Right atrium auricular region (tissue), 2 donors: ENCODE results near the gene OSGIN1. TPM values are rescaled to one million over a fixed set of nuclear protein-coding genes. Genes with fewer than 3 reads are reported as not detected.

ENCODE experiments used
- DNase-seq: peaks from one replicate; pipeline ENCODE4 v3.0.0-alpha.2; 2019; ENCODE audit warnings: low spot score
- H3K27ac ChIP-seq, 2 donors: fragments of 200-600 bp; sonication (generic); 1 replicate in 1 of 2; 2 replicates in 1 of 2; pipeline ENCODE4 v1.5.1; 2016 to 2019
- H3K27me3 ChIP-seq, 2 donors: fragments of 200-600 bp; sonication (generic); one replicate each; pipeline versions ENCODE4 v1.5.1 to v1.6.0; 2017 to 2019
- H3K36me3 ChIP-seq: fragments of 200-600 bp; sonication (generic); one replicate; pipeline ENCODE4 v1.5.1; 2016
- H3K4me1 ChIP-seq, 2 donors: fragments of 200-600 bp; sonication (generic); one replicate each; pipeline versions ENCODE4 v1.5.1 to v1.6.0; 2017 to 2019
- H3K4me3 ChIP-seq, 2 donors: fragments of 200-600 bp; sonication (generic); 1 replicate in 1 of 2; 2 replicates in 1 of 2; pipeline ENCODE4 v1.5.1; 2017 to 2019; ENCODE audit warnings: mild to moderate bottlenecking in 1 of 2, moderate library complexity in 1 of 2
- H3K9me3 ChIP-seq, 2 donors: fragments of 200-600 bp; sonication (generic); one replicate each; pipeline ENCODE4 v1.5.1; 2019
- total RNA-seq, 2 donors: library from RNA; depleted of rRNA; stranded (reverse); fragments of >200 nt; gene quantifications; one replicate each; pipeline ENCODE4 v1.1.0, GENCODE V29; 2016
- TF ChIP-seq, protein P1 (sequence below), 2 donors: fragments of 200-600 bp; sonication (generic); IDR thresholded peaks; one replicate each; pipeline ENCODE4 v1.5.1; 2019; ENCODE audit warnings: antibody characterized with exemption in 2 of 2

Gene OSGIN1
- total RNA-seq, 2 donors from 2014 or later: 6.0 to 6.5 TPM

- TF ChIP-seq, protein P1, sequence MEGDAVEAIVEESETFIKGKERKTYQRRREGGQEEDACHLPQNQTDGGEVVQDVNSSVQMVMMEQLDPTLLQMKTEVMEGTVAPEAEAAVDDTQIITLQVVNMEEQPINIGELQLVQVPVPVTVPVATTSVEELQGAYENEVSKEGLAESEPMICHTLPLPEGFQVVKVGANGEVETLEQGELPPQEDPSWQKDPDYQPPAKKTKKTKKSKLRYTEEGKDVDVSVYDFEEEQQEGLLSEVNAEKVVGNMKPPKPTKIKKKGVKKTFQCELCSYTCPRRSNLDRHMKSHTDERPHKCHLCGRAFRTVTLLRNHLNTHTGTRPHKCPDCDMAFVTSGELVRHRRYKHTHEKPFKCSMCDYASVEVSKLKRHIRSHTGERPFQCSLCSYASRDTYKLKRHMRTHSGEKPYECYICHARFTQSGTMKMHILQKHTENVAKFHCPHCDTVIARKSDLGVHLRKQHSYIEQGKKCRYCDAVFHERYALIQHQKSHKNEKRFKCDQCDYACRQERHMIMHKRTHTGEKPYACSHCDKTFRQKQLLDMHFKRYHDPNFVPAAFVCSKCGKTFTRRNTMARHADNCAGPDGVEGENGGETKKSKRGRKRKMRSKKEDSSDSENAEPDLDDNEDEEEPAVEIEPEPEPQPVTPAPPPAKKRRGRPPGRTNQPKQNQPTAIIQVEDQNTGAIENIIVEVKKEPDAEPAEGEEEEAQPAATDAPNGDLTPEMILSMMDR (IDR thresholded peaks at IDR 0.05): no peak
- H3K27ac ChIP-seq: no peak overlapping the region
- no peaks in the 10 kb centered on the region for H3K9me3 ChIP-seq
- no peaks in the 10 kb centered on the region for H3K36me3 ChIP-seq
- H3K4me1 ChIP-seq: no peaks in the 10 kb centered on the region
- no peak overlapping the region for H3K4me3 ChIP-seq
- H3K27me3 ChIP-seq: no peaks in the 10 kb centered on the region
- DNase-seq: no peak
These were observed 11.0 kb upstream of the OSGIN1 start for GRCh38 chr16:83942074-83942473.

GRCh38 chr16:83942815-83943515 is 10.1 kb upstream of the OSGIN1 start:
- Histone ChIP-seq H3K36me3 (no peaks in the 10 kb centered on the region), H3K27ac (no peak overlapping the region), H3K9me3 (no peaks in the 10 kb centered on the region), H3K27me3 (no peaks in the 10 kb centered on the region), H3K4me3 (no peak overlapping the region), H3K4me1 (no peaks in the 10 kb centered on the region)
- no peak for DNase-seq
- TF ChIP-seq, protein P1 (IDR thresholded peaks at IDR 0.05): no peak

DNA sequence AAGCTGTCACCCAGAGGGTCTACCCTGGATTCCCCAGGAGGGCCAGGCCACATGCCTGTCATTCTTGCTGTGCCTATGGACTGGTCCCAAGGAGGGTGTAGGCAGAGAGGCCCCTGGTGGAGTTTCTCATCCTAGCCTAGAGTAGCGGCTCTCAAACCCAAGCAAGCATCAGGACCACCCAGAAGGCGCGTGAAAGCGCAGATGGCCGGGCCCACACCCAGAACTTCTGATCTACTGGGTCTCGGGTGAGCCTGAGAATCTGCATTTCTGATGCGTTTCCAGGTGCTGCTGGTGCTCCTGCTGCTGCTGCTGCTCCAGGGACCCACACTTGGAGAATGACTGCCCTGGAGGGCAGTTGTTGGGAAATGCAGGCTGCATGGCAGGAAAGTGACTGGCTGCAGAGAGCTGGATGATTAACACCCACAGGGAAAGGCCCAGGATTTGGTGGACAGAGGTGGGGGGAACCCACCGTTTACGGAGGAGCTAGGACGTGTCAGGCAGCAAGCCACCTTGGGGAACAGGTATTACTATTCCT is 9.5 kb upstream of the OSGIN1 start:
- H3K27me3 ChIP-seq: no peaks in the 10 kb centered on the region
- no peak for DNase-seq
- H3K4me1 ChIP-seq: no peaks in the 10 kb centered on the region
- H3K4me3 ChIP-seq: no peak overlapping the region
- TF ChIP-seq, protein P1 (IDR thresholded peaks at IDR 0.05): no peak
- H3K27ac ChIP-seq: no peak overlapping the region
- no peaks in the 10 kb centered on the region for H3K36me3 ChIP-seq
- H3K9me3 ChIP-seq: no peaks in the 10 kb centered on the region

DNA sequence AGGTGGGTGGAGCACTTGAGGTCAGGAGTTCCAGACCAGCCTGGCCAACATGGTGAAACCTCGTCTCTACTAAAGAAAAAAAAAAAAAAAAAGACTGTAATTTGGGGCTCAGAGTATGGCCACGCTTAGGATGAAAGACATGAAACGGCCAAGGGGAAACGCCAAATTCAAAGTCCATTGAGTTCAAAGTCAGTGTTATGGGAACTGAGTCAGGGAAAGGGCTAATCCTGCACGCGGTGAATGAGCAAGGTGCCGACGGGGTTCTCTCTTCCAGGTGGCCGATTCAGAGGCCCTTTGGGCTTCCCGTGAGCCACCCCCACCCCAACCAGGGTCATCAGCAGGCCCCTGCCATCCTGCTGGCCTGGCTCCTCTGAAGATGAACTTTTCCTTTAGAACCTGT is 7.5 kb upstream of the OSGIN1 start:
- Histone ChIP-seq H3K4me1 (no peaks in the 10 kb centered on the region), H3K36me3 (no peaks in the 10 kb centered on the region), H3K27me3 (no peaks in the 10 kb centered on the region), H3K4me3 (no peak overlapping the region), H3K27ac (no peak overlapping the region), H3K9me3 (no peaks in the 10 kb centered on the region)
- no peak for DNase-seq
- TF ChIP-seq, protein P1 (IDR thresholded peaks at IDR 0.05): no peak

- H3K9me3 ChIP-seq: no peaks in the 10 kb centered on the region
- TF ChIP-seq, protein P1 (IDR thresholded peaks at IDR 0.05): no peak
- H3K27ac ChIP-seq: no peak overlapping the region
- no peak overlapping the region for H3K4me3 ChIP-seq
- DNase-seq: no peak
- no peaks in the 10 kb centered on the region for H3K4me1 ChIP-seq
- H3K36me3 ChIP-seq: no peaks in the 10 kb centered on the region
- no peaks in the 10 kb centered on the region for H3K27me3 ChIP-seq
These were observed 6.8 kb upstream of the OSGIN1 start for GRCh38 chr16:83946154-83946780.
